T-helper 2 cell treated with Interferon-gamma antibody and Interleukin-4, amounts not matched to agents 5 μg/mL and 100 μg/mL, for 36 hours (primary cell): ENCODE results near the gene MARVELD3.
"Not testable (repeated sequence)": the region's sequence is repeated elsewhere in the genome, so short reads cannot be mapped to it uniquely, and the experiment has no call there.

Source experiments
- DNase-seq: peaks from one replicate; pipeline ENCODE4 v3.0.0; 2021; ENCODE audit warnings: low spot score
- H3K27ac Mint-ChIP-seq: one replicate; pipeline ENCODE4 v1.8.0; 2021; ENCODE audit warnings: mild to moderate bottlenecking, mixed read lengths
- H3K27me3 Mint-ChIP-seq: one replicate; pipeline ENCODE4 v1.8.0; 2021; ENCODE audit warnings: low read depth, mixed read lengths
- H3K36me3 Mint-ChIP-seq: one replicate; pipeline ENCODE4 v1.8.0; 2021; ENCODE audit warnings: low read depth, mixed read lengths
- H3K4me1 Mint-ChIP-seq: one replicate; pipeline ENCODE4 v1.8.0; 2021; ENCODE audit warnings: low read depth, mixed read lengths
- H3K4me3 Mint-ChIP-seq: one replicate; pipeline ENCODE4 v1.8.0; 2022; ENCODE audit warnings: mild to moderate bottlenecking, moderate library complexity, mixed read lengths
- H3K9me3 Mint-ChIP-seq: one replicate; pipeline ENCODE4 v1.8.0; 2021; ENCODE audit warnings: mixed read lengths

Gene MARVELD3

GRCh38 chr16:71626018-71626857 lies at the start of gene MARVELD3:
MARVELD3 (plus strand) TSS chr16:71626184; CDS start chr16:71626230, 46 bp downstream.
- no peak for DNase-seq
- Mint-ChIP-seq H3K27me3 (peaks cover 25% of the 10 kb centered on the region), H3K4me1 (peaks cover 9% of the 10 kb centered on the region), H3K9me3 (no peaks in the 10 kb centered on the region), H3K4me3 (peak within 1 kb of the TSS; percentile 35), H3K27ac (no peak within 1 kb of the TSS), H3K36me3 (no peaks in the 10 kb centered on the region)

GRCh38 chr16:71576971-71577370 lies 49.0 kb upstream of the MARVELD3 start, which contains the start of gene TAT:
TAT (minus strand) TSS chr16:71577092; CDS start chr16:71576415, 677 bp downstream.
- H3K27ac Mint-ChIP-seq, result no peak within 1 kb of the TSS
- H3K4me1 Mint-ChIP-seq, result no peaks in the 10 kb centered on the region

GRCh38 chr16:71582553-71582848 lies 43.5 kb upstream of the MARVELD3 start:
- not testable (repeated sequence) for H3K4me3 Mint-ChIP-seq, H3K9me3 Mint-ChIP-seq, H3K36me3 Mint-ChIP-seq, H3K4me1 Mint-ChIP-seq, H3K27ac Mint-ChIP-seq, DNase-seq, H3K27me3 Mint-ChIP-seq

More at GRCh38 chr16:71576971-71577370, 49.0 kb upstream of the MARVELD3 start, which contains the start of gene TAT:
- H3K4me3 Mint-ChIP-seq, result no peak within 1 kb of the TSS
- H3K27me3 Mint-ChIP-seq, result peaks cover 26% of the 10 kb centered on the region
- DNase-seq, result no peak
- no peaks in the 10 kb centered on the region for H3K9me3 Mint-ChIP-seq
- H3K36me3 Mint-ChIP-seq, result no peaks in the 10 kb centered on the region

- Mint-ChIP-seq H3K9me3 (no peaks in the 10 kb centered on the region), H3K27ac (no peak overlapping the region), H3K4me3 (no peak overlapping the region), H3K27me3 (peaks cover 7% of the 10 kb centered on the region), H3K36me3 (no peaks in the 10 kb centered on the region), H3K4me1 (no peaks in the 10 kb centered on the region)
- DNase-seq, result no peak
Observed at GRCh38 chr16:71584543-71585317, 41.3 kb upstream of the MARVELD3 start.

GRCh38 chr16:71585318-71585703 lies 40.7 kb upstream of the MARVELD3 start:
- Mint-ChIP-seq H3K4me3 (no peak overlapping the region), H3K27ac (no peak overlapping the region), H3K36me3 (no peaks in the 10 kb centered on the region), H3K9me3 (no peaks in the 10 kb centered on the region), H3K27me3 (peaks cover 5% of the 10 kb centered on the region), H3K4me1 (no peaks in the 10 kb centered on the region)
- no peak for DNase-seq

- not testable (repeated sequence) for H3K9me3 Mint-ChIP-seq, DNase-seq, H3K27ac Mint-ChIP-seq, H3K27me3 Mint-ChIP-seq, H3K36me3 Mint-ChIP-seq, H3K4me3 Mint-ChIP-seq, H3K4me1 Mint-ChIP-seq
Observed at GRCh38 chr16:71589334-71589733, 36.6 kb upstream of the MARVELD3 start.

- H3K4me3 Mint-ChIP-seq, DNase-seq, H3K27me3 Mint-ChIP-seq, H3K9me3 Mint-ChIP-seq, H3K27ac Mint-ChIP-seq, H3K4me1 Mint-ChIP-seq, H3K36me3 Mint-ChIP-seq: not testable (repeated sequence)
Observed at GRCh38 chr16:71590071-71590470, 35.9 kb upstream of the MARVELD3 start.

- no peak overlapping the region for H3K27ac Mint-ChIP-seq
- no peaks in the 10 kb centered on the region for H3K4me1 Mint-ChIP-seq
- H3K36me3 Mint-ChIP-seq, result no peaks in the 10 kb centered on the region
- no peaks in the 10 kb centered on the region for H3K9me3 Mint-ChIP-seq
- H3K4me3 Mint-ChIP-seq, result no peak overlapping the region
- H3K27me3 Mint-ChIP-seq, result peaks cover 2% of the 10 kb centered on the region
- no peak for DNase-seq
Observed at GRCh38 chr16:71590584-71590983, 35.4 kb upstream of the MARVELD3 start.

- H3K4me3 Mint-ChIP-seq, result no peak overlapping the region
- no peak for DNase-seq
- no peaks in the 10 kb centered on the region for H3K27me3 Mint-ChIP-seq
- no peaks in the 10 kb centered on the region for H3K9me3 Mint-ChIP-seq
- no peak overlapping the region for H3K27ac Mint-ChIP-seq
- no peaks in the 10 kb centered on the region for H3K36me3 Mint-ChIP-seq
- H3K4me1 Mint-ChIP-seq, result no peaks in the 10 kb centered on the region
Observed at GRCh38 chr16:71591917-71592316, 34.1 kb upstream of the MARVELD3 start.

- H3K9me3 Mint-ChIP-seq, result no peaks in the 10 kb centered on the region
- H3K4me3 Mint-ChIP-seq, result no peak overlapping the region
- no peaks in the 10 kb centered on the region for H3K36me3 Mint-ChIP-seq
- no peak overlapping the region for H3K27ac Mint-ChIP-seq
- DNase-seq, result no peak
- peaks cover 5% of the 10 kb centered on the region for H3K27me3 Mint-ChIP-seq
- H3K4me1 Mint-ChIP-seq, result no peaks in the 10 kb centered on the region
Observed at GRCh38 chr16:71593048-71593999, 32.7 kb upstream of the MARVELD3 start.

- Mint-ChIP-seq H3K9me3 (no peaks in the 10 kb centered on the region), H3K27me3 (peaks cover 5% of the 10 kb centered on the region), H3K27ac (no peak overlapping the region), H3K4me1 (no peaks in the 10 kb centered on the region), H3K36me3 (no peaks in the 10 kb centered on the region), H3K4me3 (no peak overlapping the region)
- no peak for DNase-seq
Observed at GRCh38 chr16:71594000-71594646, 31.9 kb upstream of the MARVELD3 start.

GRCh38 chr16:71595340-71595826 lies 30.6 kb upstream of the MARVELD3 start:
- not testable (repeated sequence) for H3K4me1 Mint-ChIP-seq, DNase-seq, H3K27me3 Mint-ChIP-seq, H3K27ac Mint-ChIP-seq, H3K36me3 Mint-ChIP-seq, H3K9me3 Mint-ChIP-seq, H3K4me3 Mint-ChIP-seq

GRCh38 chr16:71598426-71598825 lies 27.6 kb upstream of the MARVELD3 start:
- H3K4me1 Mint-ChIP-seq, H3K36me3 Mint-ChIP-seq, H3K27me3 Mint-ChIP-seq, DNase-seq, H3K4me3 Mint-ChIP-seq, H3K9me3 Mint-ChIP-seq, H3K27ac Mint-ChIP-seq: not testable (repeated sequence)
